Kidney epithelial cell (primary cell): ENCODE data around the gene EHBP1. TPM values are rescaled to one million over a fixed set of nuclear protein-coding genes. Genes with fewer than 3 reads are reported as not detected.

ENCODE experiments used
- DNase-seq: peaks from one replicate; pipeline ENCODE4 v3.0.0-alpha.2; 2010; ENCODE audit warnings: low read depth
- H3K27me3 ChIP-seq: 2 replicates; pipeline ENCODE4 v1.6.0; 2011; ENCODE audit warnings: low read length; ENCODE audit not compliant: control insufficient read depth, insufficient read depth
- H3K36me3 ChIP-seq: 2 replicates; pipeline ENCODE4 v1.5.1; 2011; ENCODE audit warnings: low read length; ENCODE audit not compliant: control insufficient read depth, insufficient read depth
- H3K4me3 ChIP-seq: 2 replicates; pipeline ENCODE4 v1.5.1; 2011; ENCODE audit warnings: low read depth, mild to moderate bottlenecking, control low read depth, low read length
- total RNA-seq: library from RNA; depleted of rRNA; stranded (reverse); fragments of >200 nt; gene quantifications from 2 replicates; pipeline ENCODE4 v1.2.3, GENCODE V29; 2015
- TF ChIP-seq, protein P1 (sequence below): IDR thresholded peaks from 2 replicates; pipeline ENCODE4 v1.5.1; 2011; ENCODE audit warnings: mild to moderate bottlenecking, moderate library complexity, low read length, control low read depth, inconsistent platforms; ENCODE audit not compliant: insufficient read depth, poor library complexity, severe bottlenecking

EHBP1 gene
- total RNA-seq, 1 donor from 2014 or later: 22.9 TPM

DNA sequence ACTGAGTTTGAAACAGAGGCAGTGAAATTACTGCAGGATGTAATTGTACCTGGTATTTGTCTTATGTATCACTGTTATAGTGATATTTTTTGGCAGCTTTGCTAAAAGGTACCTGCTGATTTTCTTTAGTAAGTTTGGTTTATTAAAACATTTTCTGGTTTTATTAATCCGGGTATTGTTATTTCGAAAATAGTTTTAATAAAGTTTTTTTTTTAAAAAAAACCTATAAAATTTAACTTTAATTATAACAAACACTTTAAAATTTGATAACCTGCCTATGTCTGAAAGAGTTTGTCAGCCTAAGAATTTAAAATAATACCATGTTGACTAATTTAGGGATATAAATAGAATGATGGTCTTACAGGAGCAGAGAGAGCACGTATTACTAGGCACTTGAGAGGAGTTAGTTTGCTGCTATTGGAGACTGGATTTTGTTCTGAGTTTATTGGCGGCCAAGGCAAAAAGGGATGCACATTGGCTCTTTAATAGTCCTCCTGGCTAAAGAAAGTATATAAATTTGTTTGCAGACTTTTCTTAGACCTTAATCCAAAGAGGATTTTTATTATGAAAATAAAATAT lies 12.1 kb downstream of the EHBP1 start:
- no peaks in the 10 kb centered on the region for H3K27me3 ChIP-seq
- DNase-seq: no peak
- H3K36me3 ChIP-seq: no peaks in the 10 kb centered on the region
- TF ChIP-seq, protein P1, sequence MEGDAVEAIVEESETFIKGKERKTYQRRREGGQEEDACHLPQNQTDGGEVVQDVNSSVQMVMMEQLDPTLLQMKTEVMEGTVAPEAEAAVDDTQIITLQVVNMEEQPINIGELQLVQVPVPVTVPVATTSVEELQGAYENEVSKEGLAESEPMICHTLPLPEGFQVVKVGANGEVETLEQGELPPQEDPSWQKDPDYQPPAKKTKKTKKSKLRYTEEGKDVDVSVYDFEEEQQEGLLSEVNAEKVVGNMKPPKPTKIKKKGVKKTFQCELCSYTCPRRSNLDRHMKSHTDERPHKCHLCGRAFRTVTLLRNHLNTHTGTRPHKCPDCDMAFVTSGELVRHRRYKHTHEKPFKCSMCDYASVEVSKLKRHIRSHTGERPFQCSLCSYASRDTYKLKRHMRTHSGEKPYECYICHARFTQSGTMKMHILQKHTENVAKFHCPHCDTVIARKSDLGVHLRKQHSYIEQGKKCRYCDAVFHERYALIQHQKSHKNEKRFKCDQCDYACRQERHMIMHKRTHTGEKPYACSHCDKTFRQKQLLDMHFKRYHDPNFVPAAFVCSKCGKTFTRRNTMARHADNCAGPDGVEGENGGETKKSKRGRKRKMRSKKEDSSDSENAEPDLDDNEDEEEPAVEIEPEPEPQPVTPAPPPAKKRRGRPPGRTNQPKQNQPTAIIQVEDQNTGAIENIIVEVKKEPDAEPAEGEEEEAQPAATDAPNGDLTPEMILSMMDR: no peak
- no peak overlapping the region for H3K4me3 ChIP-seq

DNA sequence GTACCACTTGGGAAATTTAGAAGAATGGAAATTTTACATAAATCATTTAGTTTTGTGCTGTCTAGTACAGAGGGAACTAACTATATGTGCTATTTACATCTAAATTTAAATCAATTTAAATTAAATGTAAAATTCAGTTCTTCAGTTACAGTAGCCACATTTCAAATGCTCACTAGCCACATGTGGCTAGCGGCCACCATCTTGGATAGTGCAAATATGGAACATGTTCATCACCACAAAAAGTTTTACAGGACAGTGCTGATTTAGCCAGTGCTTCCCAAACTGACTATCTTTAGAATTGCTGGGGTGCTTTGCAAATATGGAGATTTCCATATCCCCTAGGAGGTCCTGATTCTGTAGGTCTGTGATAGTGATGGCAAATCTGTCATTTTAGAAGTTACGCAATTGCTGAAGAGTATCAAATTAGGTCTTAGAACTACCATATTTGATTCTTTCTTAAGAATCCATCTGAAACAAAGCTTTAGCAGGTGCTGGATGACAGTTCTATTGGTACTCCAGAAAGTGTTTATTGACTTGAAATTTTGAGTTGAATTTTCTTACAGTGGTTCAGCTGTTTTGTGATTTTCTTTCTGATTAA lies 12.8 kb downstream of the EHBP1 start:
- no peak for DNase-seq
- Histone ChIP-seq H3K27me3 (no peaks in the 10 kb centered on the region), H3K36me3 (no peaks in the 10 kb centered on the region), H3K4me3 (no peak overlapping the region)
- TF ChIP-seq, protein P1: no peak

DNA sequence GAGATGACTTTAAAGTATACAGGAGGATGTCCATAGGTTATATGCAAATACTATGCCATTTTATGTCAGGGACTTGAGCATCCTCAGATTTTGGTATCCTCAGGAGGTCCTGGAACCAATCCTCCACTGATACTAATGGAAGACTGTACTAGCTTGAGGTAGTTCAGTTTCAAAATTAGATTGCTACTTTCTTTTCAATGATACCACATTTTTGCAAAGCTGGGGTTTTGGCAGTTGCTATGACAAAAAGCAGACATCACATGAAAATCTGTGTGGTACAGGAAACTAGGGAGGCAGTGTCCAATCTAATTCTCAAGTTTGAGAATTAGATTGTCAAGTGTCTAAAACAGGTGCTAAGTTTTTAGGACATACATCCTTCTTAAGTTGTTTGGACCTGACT lies 14.2 kb downstream of the EHBP1 start:
- no peak for DNase-seq
- Histone ChIP-seq H3K4me3 (no peak overlapping the region), H3K36me3 (no peaks in the 10 kb centered on the region), H3K27me3 (no peaks in the 10 kb centered on the region)
- TF ChIP-seq, protein P1: no peak

DNA sequence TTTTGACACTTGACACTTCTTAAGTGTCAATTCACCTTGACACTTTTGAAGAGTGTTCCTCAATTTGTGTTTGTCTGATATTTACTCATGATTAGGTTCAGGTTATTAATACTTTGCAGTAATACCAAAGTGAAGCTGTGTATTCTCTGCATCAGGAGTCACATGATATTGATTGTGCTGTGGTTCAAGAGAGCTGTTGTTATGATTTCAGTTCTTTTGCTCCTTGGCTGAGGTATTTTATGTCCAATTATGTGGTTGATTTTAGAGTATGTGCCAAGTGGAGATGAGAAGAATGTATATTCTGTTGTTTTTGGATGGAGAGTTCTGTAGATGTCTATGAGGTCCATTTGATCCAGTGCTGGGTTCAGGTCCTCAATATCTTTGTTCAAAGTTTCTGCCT lies 17.2 kb downstream of the EHBP1 start:
- H3K27me3 ChIP-seq: no peaks in the 10 kb centered on the region
- no peak for DNase-seq
- H3K36me3 ChIP-seq: no peaks in the 10 kb centered on the region
- H3K4me3 ChIP-seq: no peak overlapping the region
- TF ChIP-seq, protein P1: no peak

DNA sequence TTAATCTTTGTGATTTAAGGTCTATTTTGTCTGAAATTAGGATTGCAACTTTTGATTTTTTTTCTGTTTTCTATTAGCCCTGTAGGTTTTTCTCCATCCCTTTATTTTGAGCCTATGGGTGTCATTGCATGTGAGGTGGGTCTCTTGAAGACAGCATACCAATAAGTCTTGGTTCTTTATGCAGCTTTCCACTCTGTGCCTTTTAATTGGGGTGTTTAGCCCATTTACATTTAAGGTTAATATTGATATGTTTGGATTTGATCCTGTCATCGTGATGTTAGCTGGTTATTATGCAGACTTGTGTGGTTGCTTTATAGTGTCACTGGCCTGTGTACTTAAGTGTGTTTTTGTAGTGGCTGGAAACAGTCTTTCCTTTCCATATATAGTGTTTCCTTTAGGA lies 17.7 kb downstream of the EHBP1 start:
- Histone ChIP-seq H3K27me3 (no peaks in the 10 kb centered on the region), H3K4me3 (no peak overlapping the region), H3K36me3 (no peaks in the 10 kb centered on the region)
- TF ChIP-seq, protein P1: no peak
- no peak for DNase-seq

DNA sequence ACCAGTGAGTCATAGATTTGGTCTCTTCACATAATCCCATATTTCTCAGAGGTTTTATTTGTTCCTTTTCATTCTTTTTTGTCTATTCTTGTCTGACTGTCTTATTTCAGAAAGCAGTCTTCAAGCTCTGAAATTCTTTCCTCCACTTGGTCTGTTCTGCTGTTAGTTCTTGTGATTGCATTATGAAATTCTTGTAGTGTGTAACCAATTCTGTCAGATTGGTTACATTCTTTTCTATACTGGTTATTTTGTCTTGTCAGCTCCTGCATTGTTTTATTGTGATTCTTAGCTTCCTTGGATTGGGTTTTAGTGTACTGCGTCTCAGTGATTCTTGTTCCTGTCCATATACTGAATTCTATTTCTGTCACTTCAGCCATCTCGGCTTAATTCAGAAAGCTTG lies 18.6 kb downstream of the EHBP1 start:
- Histone ChIP-seq H3K27me3 (no peaks in the 10 kb centered on the region), H3K4me3 (no peak overlapping the region), H3K36me3 (no peaks in the 10 kb centered on the region)
- TF ChIP-seq, protein P1: no peak
- DNase-seq: no peak
